ENCODE measurements around the gene ACVR2A.

The ACVR2A gene

DNA sequence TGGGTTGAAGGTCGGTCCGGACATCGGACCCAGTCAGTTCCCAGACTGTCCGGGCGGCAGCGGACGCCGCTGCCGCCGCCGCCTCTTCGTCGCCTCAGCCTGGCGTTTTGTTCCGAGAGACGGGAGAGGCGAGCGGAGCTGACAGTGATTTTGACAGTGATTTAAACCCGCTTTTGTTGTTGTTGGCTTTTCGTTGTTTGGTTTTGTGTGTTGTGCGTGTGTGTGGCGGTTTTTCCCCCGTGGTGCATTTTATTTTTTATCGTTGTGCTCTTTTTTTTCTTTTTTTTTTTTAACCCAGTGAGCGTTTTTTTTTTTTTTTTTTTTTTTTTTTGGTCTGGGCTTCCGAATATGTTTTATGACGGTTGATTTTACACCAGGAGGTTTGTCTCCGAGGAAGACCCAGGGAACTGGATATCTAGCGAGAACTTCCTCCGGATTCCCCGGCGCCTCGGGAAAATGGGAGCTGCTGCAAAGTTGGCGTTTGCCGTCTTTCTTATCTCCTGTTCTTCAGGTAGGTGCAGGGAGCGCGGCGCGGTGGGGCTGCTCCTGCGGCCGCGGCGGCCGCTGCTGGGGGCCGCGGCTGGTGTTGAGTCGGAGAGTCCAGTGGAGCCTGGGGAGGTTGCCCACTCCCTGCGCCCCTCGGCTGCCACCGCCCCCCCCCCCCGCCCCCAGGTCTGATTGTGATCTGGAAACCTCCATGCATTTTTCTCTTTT, at the start of gene ACVR2A:
ACVR2A (plus strand) TSS at position 333 of the 714 bp plus-strand sequence; CDS start at position 457, 124 bp downstream.
- CTCF ChIA-PET: interaction anchor here (1.3 to 1.4 kb wide), 2 partner anchors 9 to 66 kb away, joined by 3 to 4 read pairs; no protein-coding TSS in a partner anchor
- DNase-seq (ENCODE audit: extremely low spot score): peak; percentile 68
- TF ChIP-seq, protein P1, sequence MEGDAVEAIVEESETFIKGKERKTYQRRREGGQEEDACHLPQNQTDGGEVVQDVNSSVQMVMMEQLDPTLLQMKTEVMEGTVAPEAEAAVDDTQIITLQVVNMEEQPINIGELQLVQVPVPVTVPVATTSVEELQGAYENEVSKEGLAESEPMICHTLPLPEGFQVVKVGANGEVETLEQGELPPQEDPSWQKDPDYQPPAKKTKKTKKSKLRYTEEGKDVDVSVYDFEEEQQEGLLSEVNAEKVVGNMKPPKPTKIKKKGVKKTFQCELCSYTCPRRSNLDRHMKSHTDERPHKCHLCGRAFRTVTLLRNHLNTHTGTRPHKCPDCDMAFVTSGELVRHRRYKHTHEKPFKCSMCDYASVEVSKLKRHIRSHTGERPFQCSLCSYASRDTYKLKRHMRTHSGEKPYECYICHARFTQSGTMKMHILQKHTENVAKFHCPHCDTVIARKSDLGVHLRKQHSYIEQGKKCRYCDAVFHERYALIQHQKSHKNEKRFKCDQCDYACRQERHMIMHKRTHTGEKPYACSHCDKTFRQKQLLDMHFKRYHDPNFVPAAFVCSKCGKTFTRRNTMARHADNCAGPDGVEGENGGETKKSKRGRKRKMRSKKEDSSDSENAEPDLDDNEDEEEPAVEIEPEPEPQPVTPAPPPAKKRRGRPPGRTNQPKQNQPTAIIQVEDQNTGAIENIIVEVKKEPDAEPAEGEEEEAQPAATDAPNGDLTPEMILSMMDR (IDR thresholded peaks at IDR 0.05; ENCODE audit: control extremely low read depth, extremely low read depth, low read depth, missing control alignments): no peak
- POLR2A ChIA-PET: no interaction called here

DNA sequence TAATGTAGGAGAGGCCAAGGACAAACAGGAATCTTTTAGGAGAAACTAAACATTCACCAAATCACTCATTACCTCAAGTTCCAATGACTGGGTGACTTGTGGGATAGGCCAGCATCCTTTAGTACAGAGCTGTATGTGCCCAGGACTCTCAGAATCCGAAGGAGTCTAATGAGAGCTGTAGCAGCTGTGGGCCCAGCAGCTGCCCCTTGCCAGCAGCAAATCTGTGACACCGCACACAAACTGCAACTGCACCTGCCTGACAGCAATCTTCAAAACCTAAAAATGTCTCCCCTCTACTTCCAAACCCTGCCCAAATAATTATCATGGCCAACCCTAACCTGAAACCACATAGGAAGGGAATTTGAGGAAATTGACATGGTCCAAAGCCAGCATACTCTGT, 44.5 kb upstream of the ACVR2A start:
- TF ChIP-seq, protein P1 (IDR thresholded peaks at IDR 0.05; ENCODE audit: control extremely low read depth, extremely low read depth, low read depth, missing control alignments): no peak
- CTCF ChIA-PET: no interaction called here
- POLR2A ChIA-PET: no interaction called here
- DNase-seq (ENCODE audit: extremely low spot score): no peak

DNA sequence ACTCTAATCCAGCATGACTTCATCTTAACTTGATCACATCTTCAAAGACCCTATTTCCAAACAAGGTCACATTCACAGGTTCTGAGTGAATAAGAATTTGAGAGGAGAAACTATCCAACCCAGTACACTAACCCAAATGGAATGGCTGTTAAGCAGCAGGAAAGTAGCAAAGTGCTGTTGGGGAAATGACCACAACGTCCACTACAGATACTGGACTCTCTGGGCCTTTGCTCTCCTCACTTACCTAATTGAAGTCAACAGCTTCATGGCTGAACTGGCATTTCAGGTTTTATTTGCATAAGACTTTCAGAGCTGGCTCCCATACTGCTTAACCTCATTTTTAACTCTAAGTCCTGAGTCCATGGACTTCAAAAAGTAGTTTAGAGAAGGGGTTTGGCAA, 38.0 kb upstream of the ACVR2A start:
- DNase-seq (ENCODE audit: extremely low spot score): no peak
- POLR2A ChIA-PET: no interaction called here
- TF ChIP-seq, protein P1 (IDR thresholded peaks at IDR 0.05; ENCODE audit: control extremely low read depth, extremely low read depth, low read depth, missing control alignments): no peak
- CTCF ChIA-PET: interaction anchor here (1.0 kb wide), 1 partner anchor 12 kb away, joined by 3 read pairs; no protein-coding TSS in a partner anchor

DNA sequence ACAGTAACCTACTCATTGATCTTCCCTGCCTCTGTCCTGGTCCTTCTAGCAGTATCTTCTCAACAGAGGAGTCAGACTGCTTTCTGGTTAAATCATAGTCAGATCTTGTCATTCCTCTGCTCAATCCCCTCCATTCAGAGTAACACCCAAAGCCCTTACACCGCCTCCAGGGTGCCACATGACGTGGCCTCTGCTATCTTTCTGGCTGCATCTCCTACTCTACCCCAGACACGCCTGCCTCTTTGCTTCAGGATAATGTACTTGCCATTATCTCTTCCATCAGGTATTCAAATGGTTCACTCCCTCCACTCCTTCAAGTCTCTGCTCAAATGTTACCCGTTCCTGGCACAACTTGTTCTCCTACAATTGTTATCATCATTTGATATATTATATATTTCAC, 36.3 kb upstream of the ACVR2A start:
- TF ChIP-seq, protein P1 (IDR thresholded peaks at IDR 0.05; ENCODE audit: control extremely low read depth, extremely low read depth, low read depth, missing control alignments): no peak
- ChIA-PET POLR2A (no interaction called here), CTCF (no interaction called here)
- no peak for DNase-seq (ENCODE audit: extremely low spot score)

DNA sequence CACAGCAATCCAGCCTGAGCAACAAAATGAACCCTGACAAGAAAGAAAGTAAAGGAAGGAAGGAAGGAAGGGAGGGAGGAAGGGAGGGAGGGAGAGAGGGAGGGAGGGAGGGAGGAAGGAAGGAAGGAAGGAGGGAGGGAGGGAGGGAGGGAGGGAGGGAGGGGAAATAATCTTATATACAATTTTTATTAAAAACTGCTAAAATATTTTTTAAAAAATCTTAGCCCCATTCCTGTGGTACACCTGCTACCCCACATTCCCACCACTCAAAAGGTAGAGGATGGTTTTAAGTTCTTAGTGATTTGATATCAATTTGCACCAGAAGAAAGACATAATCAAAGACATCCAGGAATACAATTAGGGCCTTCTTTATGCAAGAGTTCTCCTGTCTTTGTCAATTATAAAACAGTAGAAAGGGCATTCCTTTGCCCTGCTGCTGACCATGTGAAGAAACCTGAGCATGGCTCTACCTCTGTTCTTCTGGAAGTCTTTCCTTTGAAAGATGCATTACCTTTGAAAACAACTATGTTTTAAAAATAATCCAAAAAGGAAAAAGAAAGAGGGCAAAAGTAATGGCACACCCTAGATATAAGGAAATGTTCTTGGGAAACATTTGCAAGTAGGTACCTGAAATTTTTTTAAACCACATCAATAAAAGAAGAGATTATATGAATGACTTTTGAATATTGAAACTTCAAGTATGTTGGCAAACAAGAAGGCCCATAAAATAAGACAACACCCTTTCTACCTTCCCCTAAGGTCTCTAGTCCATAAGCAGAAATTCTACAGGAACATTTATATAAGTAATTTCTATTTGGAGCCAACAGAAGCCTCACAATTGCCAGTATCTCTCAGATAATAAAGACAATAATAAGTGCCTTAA, 33.7 kb upstream of the ACVR2A start:
- POLR2A ChIA-PET: no interaction called here
- TF ChIP-seq, protein P1 (IDR thresholded peaks at IDR 0.05; ENCODE audit: control extremely low read depth, extremely low read depth, low read depth, missing control alignments): no peak
- no peak for DNase-seq (ENCODE audit: extremely low spot score)
- CTCF ChIA-PET: interaction anchor here (1.0 kb wide), 1 partner anchor 127 kb away, joined by 3 read pairs; no protein-coding TSS in a partner anchor

DNA sequence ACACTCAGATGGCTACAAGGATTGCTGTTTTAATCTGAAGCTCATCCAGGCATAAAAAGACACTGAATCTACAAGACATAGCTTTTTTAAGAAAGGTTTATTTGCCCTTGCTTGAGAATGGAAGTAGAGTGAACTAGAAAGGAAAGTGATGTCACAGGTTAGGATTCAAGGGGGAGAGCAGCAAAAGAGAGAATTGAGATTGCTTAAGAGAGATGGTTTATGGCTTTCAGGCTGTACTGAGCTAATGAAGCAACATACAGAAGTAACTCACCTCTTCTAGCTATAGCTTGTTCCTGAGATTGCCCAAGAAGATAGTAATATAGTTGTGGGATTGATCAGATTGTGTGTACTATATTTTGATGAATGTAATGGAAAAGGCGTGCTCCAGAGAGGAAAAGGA, 26.1 kb upstream of the ACVR2A start:
- CTCF ChIA-PET: no interaction called here
- no peak for DNase-seq (ENCODE audit: extremely low spot score)
- TF ChIP-seq, protein P1 (IDR thresholded peaks at IDR 0.05; ENCODE audit: control extremely low read depth, extremely low read depth, low read depth, missing control alignments): no peak
- POLR2A ChIA-PET: no interaction called here
